ENCODE data around the gene CSDE1. TPM values are rescaled to one million over a fixed set of nuclear protein-coding genes. Genes with fewer than 3 reads are reported as not detected.

Gene CSDE1
- total and polyA plus RNA-seq, 2 donors (not counting 3 experiments of a cell fraction or from before 2014, with no cell fraction given): 129 to 492 TPM

DNA sequence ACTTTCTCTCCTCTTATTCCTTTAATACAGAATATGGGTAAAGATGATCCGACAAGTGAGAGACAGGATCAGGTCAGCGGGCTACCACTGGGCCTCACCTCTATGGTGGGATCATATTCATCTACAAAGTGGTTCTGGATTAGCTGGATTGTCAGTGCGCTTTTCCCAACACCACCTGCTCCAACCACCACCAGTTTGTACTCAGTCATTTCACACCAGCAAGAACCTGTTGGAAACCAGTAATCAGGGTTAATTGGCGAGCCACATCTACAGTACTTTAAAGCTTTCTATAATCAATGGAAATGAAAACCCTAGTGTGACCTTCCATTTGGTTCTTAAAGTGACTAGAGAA is 41.9 kb downstream of the CSDE1 start:
- Histone ChIP-seq H2AFZ (ENCODE audit: low read depth, low read length) (peak overlapping the region; percentile 41), H3K9me1 (replicated peaks; ENCODE audit: control insufficient read depth, extremely low read depth, insufficient read depth, low read length) (no peaks in the 10 kb centered on the region), H3K4me1 (ENCODE audit: control insufficient read depth, extremely low read depth, insufficient read depth, low read length) (peaks cover 24% of the 10 kb centered on the region), H3K79me2 (ENCODE audit: control insufficient read depth, insufficient read depth, low read length) (peaks cover 43% of the 10 kb centered on the region), H3K4me2 (ENCODE audit: insufficient read depth, low read length) (peak overlapping the region; percentile 99), H4K20me1 (replicated peaks; ENCODE audit: control insufficient read depth, extremely low read depth, insufficient read depth, low read length) (no peaks in the 10 kb centered on the region), H3K36me3 (ENCODE audit: control insufficient read depth in 2 of 2, extremely low read depth in 1 of 2, insufficient read depth in 2 of 2, low read length in 2 of 2) (peaks cover 19% of the 10 kb centered on the region in 2 experiments), H3K4me3 (replicated peaks in 1 of 3; ENCODE audit: insufficient read depth in 1 of 3, low read depth in 1 of 3, low read length in 3 of 3) (peak overlapping the region; percentile 94 to 100 (median 100)), H3K9ac (replicated peaks; ENCODE audit: extremely low read depth, insufficient read depth, low read length) (peak overlapping the region; percentile 100), H3K27me3 (ENCODE audit: control insufficient read depth in 2 of 2, insufficient read depth in 2 of 2, low read length in 2 of 2) (no peaks in the 10 kb centered on the region), H3K9me3 (replicated peaks; ENCODE audit: control insufficient read depth, insufficient read depth, low read length) (no peaks in the 10 kb centered on the region), H3K27ac (ENCODE audit: insufficient read depth, low read depth, low read length) (peak overlapping the region; percentile 100)
- TF ChIP-seq POLR2AphosphoS5 (IDR thresholded peaks at IDR 0.05; ENCODE audit: insufficient read depth, low read depth, low read length) (no peak), EZH2 (IDR thresholded peaks at IDR 0.05; ENCODE audit: borderline replicate concordance, low read depth, low read length, severe bottlenecking) (no peak), JUN (IDR thresholded peaks at IDR 0.05; ENCODE audit: borderline replicate concordance, insufficient read depth, insufficient read length, low read depth) (no peak), MYC (IDR thresholded peaks at IDR 0.05; ENCODE audit: low read depth, low read length) (no peak), GATA2 (IDR thresholded peaks at IDR 0.05; ENCODE audit: insufficient read depth, insufficient read length, low read depth, low read length) (no peak), FOS (IDR thresholded peaks at IDR 0.05; ENCODE audit: borderline replicate concordance, insufficient read depth, low read length) (no peak), POLR2A (IDR thresholded peaks at IDR 0.05; ENCODE audit: low read depth, low read length) (no peak)
- TF ChIP-seq, protein P1, sequence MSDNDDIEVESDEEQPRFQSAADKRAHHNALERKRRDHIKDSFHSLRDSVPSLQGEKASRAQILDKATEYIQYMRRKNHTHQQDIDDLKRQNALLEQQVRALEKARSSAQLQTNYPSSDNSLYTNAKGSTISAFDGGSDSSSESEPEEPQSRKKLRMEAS (IDR thresholded peaks at IDR 0.05; ENCODE audit: insufficient read depth, insufficient read length): no peak
- TF ChIP-seq, protein P2, sequence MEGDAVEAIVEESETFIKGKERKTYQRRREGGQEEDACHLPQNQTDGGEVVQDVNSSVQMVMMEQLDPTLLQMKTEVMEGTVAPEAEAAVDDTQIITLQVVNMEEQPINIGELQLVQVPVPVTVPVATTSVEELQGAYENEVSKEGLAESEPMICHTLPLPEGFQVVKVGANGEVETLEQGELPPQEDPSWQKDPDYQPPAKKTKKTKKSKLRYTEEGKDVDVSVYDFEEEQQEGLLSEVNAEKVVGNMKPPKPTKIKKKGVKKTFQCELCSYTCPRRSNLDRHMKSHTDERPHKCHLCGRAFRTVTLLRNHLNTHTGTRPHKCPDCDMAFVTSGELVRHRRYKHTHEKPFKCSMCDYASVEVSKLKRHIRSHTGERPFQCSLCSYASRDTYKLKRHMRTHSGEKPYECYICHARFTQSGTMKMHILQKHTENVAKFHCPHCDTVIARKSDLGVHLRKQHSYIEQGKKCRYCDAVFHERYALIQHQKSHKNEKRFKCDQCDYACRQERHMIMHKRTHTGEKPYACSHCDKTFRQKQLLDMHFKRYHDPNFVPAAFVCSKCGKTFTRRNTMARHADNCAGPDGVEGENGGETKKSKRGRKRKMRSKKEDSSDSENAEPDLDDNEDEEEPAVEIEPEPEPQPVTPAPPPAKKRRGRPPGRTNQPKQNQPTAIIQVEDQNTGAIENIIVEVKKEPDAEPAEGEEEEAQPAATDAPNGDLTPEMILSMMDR (IDR thresholded peaks at IDR 0.05; ENCODE audit: extremely low read depth in 1 of 2, insufficient read depth in 1 of 2, low read depth in 1 of 2, low read length in 2 of 2): no peak
- DNase-seq (ENCODE audit: low read depth, low spot score) (no peak), FAIRE-seq (no peak)
- CTCF ChIA-PET: interaction anchor here (0.8 to 1.6 kb wide), 4 partner anchors 15 to 737 kb away, joined by 3 to 4 read pairs (median 3); partner anchors contain the start of gene OLFML3
- TSS peak; percentile 48 for BruUV-seq (replicated peaks)
- POLR2A ChIA-PET: no interaction called here
- dilution Hi-C loops (cut with MboI; ENCODE audit: extremely low pct_ligation_motif_present, low sequenced_read_pairs): no loop called here
- intact Hi-C loops (cut with micrococcal nuclease): loop anchor here (1.0 to 10.0 kb wide), 9 partner anchors 21 to 739 kb away; partner anchors contain the start of genes BCAS2, CSDE1, DENND2C and OLFML3

Data from endothelial cell of umbilical vein (primary cell).